Stimulated activated CD4-positive, alpha-beta T cell treated with anti-CD3 and anti-CD28 coated beads, TNF-alpha, amount 100 ng/mL, for 24 hours (primary cell): ENCODE measurements around the gene MYH9.
"Not testable (repeated sequence)": the region's sequence is repeated elsewhere in the genome, so short reads cannot be mapped to it uniquely, and the experiment has no call there.

ENCODE experiments used
- DNase-seq, 3 experiments: peaks; one replicate each; pipeline ENCODE4 v3.0.0-alpha.2; 2020; ENCODE audit warnings: low read depth in 3 of 3

Gene MYH9

GRCh38 chr22:36293606-36294292 is 94.0 kb downstream of the MYH9 start:
- DNase-seq = no peak

GRCh38 chr22:36292823-36293530 is 94.8 kb downstream of the MYH9 start:
- DNase-seq = no peak

- DNase-seq = no peak
Observed at GRCh38 chr22:36291831-36292740, 95.7 kb downstream of the MYH9 start.

- not testable (repeated sequence) for DNase-seq
Observed at GRCh38 chr22:36290391-36291075, 97.2 kb downstream of the MYH9 start.

GRCh38 chr22:36289948-36290371 is 97.8 kb downstream of the MYH9 start:
- not testable (repeated sequence) for DNase-seq

GRCh38 chr22:36289406-36289870 is 98.3 kb downstream of the MYH9 start:
- DNase-seq = no peak

- DNase-seq = no peak
Observed at GRCh38 chr22:36288571-36289405, 99.0 kb downstream of the MYH9 start.

- DNase-seq = no peak
Observed at GRCh38 chr22:36287881-36288515, 99.8 kb downstream of the MYH9 start.

GRCh38 chr22:36286096-36286957 is 101.4 kb downstream of the MYH9 start:
- DNase-seq = peak; percentile 38 to 67 (median 48)

GRCh38 chr22:36285545-36285944 is 102.2 kb downstream of the MYH9 start:
- DNase-seq = no peak

- DNase-seq = no peak
Observed at GRCh38 chr22:36285017-36285416, 102.8 kb downstream of the MYH9 start.

- no peak for DNase-seq
Observed at GRCh38 chr22:36284171-36284571, 103.6 kb downstream of the MYH9 start.

GRCh38 chr22:36282328-36282831 is 105.4 kb downstream of the MYH9 start:
- no peak for DNase-seq

- no peak for DNase-seq
Observed at GRCh38 chr22:36281781-36282327, 105.9 kb downstream of the MYH9 start.

- no peak for DNase-seq
Observed at GRCh38 chr22:36280379-36280778, 107.4 kb downstream of the MYH9 start.

GRCh38 chr22:36279219-36279666 is 108.5 kb downstream of the MYH9 start:
- DNase-seq = no peak

- peak; percentile 48 to 67 (median 57) for DNase-seq
Observed at GRCh38 chr22:36277482-36278291, 110.1 kb downstream of the MYH9 start.

GRCh38 chr22:36274531-36274930 is 113.2 kb downstream of the MYH9 start:
- DNase-seq = no peak
